K562 (cell line): ENCODE results near the gene ERMARD. TPM values are rescaled to one million over a fixed set of nuclear protein-coding genes. Genes with fewer than 3 reads are reported as not detected.

Experiments used
- ATF2 ChIP-seq: sonication (generic); formaldehyde crosslinking; IDR thresholded peaks from 2 replicates; pipeline ENCODE4 v1.8.1; 2022; ENCODE audit warnings: missing genetic modification reagents
- E2F1 ChIP-seq: sonication (generic); formaldehyde crosslinking; IDR thresholded peaks from 2 replicates; pipeline ENCODE4 v1.8.1; 2023; ENCODE audit warnings: mild to moderate bottlenecking, missing genetic modification reagents, moderate library complexity
- HNRNPLL ChIP-seq: fragments of 200-400 bp; formaldehyde crosslinking; IDR thresholded peaks from 2 replicates; pipeline ENCODE4 v1.6.1; 2017; ENCODE audit warnings: low read length, low read depth, mild to moderate bottlenecking; ENCODE audit not compliant: poor library complexity, severe bottlenecking
- NFE2L1 ChIP-seq: fragments of 450-650 bp; IDR thresholded peaks from 2 replicates; pipeline ENCODE4 v1.6.1; 2016; ENCODE audit warnings: missing genetic modification characterization, low read depth, mild to moderate bottlenecking, missing compliant biosample characterization, moderate library complexity, borderline replicate concordance
- PHF21A ChIP-seq: fragments of 450-650 bp; IDR thresholded peaks from 2 replicates; pipeline ENCODE4 v1.6.1; 2017; ENCODE audit warnings: low read depth, borderline replicate concordance
- POU5F1 ChIP-seq: fragments of 150-350 bp; IDR thresholded peaks from 2 replicates; pipeline ENCODE4 v1.6.1; 2014; ENCODE audit warnings: borderline replicate concordance, low read length, low read depth, mild to moderate bottlenecking; ENCODE audit not compliant: partially characterized antibody
- XRCC5 ChIP-seq: fragments of 200-400 bp; formaldehyde crosslinking; IDR thresholded peaks from 2 replicates; pipeline ENCODE4 v1.6.1; 2017; ENCODE audit warnings: low read depth, mild to moderate bottlenecking, low read length
- ZNF668 ChIP-seq: fragments of 250-450 bp; sonication (Bioruptor Pico); IDR thresholded peaks from 2 replicates; pipeline ENCODE4 v1.8.0; 2022; ENCODE audit warnings: mild to moderate bottlenecking, inconsistent platforms
- polyA plus RNA-seq, 8 experiments: library from polyadenylated mRNA; depleted of rRNA in 4 of 8; stranded (reverse) in 5 of 8; unstranded in 3 of 8; fragments of >200 nt; fragmentation: Nextera tagmentation in 2 of 8; fragmentation: Illumina TruSeq in 1 of 8; extraction: Ambion mirVana in 2 of 8; extraction: Trizol in 1 of 8; gene quantifications; 2 replicates each; pipeline versions ENCODE4 v1.2.1 to v1.2.3, GENCODE V29; 2011 to 2014; ENCODE audit warnings: inconsistent platforms in 1 of 8, missing spikeins in 1 of 8
- total RNA-seq, 7 experiments: library from RNA; depleted of rRNA in 6 of 7; stranded (reverse); fragments of >200 nt in 6 of 7; fragmentation: Illumina TruSeq in 2 of 7; extraction: Trizol in 2 of 7; gene quantifications; 2 replicates each; pipeline versions ENCODE4 v1.2.1 to v1.2.3, GENCODE V29; 2011 to 2021; ENCODE audit warnings: low replicate concordance in 1 of 7
- TF ChIP-seq, protein P1 (sequence below): fragments of 450-650 bp; IDR thresholded peaks from 2 replicates; pipeline ENCODE4 v1.6.1; 2017; ENCODE audit warnings: antibody characterized with exemption, mild to moderate bottlenecking
- TF ChIP-seq, protein P2 (sequence below), 2 experiments: fragments of 150-350 bp in 1 of 2; IDR thresholded peaks; 2 replicates each; pipeline ENCODE4 v1.6.1; 2012 to 2016; ENCODE audit warnings: low read depth in 2 of 2, low read length in 2 of 2, mild to moderate bottlenecking in 1 of 2, moderate library complexity in 1 of 2
- TF ChIP-seq, protein P3 (sequence below): fragments of 250-450 bp; sonication (Bioruptor Pico); IDR thresholded peaks from 2 replicates; pipeline ENCODE4 v1.8.0; 2022; ENCODE audit warnings: moderate library complexity, mild to moderate bottlenecking, inconsistent platforms

The ERMARD gene
- total and polyA plus RNA-seq, 9 of the 15 experiments (the other 6 are each of a cell fraction or from before 2014, with no cell fraction given), result 14.5 to 68.6 (median 27.7) TPM

DNA sequence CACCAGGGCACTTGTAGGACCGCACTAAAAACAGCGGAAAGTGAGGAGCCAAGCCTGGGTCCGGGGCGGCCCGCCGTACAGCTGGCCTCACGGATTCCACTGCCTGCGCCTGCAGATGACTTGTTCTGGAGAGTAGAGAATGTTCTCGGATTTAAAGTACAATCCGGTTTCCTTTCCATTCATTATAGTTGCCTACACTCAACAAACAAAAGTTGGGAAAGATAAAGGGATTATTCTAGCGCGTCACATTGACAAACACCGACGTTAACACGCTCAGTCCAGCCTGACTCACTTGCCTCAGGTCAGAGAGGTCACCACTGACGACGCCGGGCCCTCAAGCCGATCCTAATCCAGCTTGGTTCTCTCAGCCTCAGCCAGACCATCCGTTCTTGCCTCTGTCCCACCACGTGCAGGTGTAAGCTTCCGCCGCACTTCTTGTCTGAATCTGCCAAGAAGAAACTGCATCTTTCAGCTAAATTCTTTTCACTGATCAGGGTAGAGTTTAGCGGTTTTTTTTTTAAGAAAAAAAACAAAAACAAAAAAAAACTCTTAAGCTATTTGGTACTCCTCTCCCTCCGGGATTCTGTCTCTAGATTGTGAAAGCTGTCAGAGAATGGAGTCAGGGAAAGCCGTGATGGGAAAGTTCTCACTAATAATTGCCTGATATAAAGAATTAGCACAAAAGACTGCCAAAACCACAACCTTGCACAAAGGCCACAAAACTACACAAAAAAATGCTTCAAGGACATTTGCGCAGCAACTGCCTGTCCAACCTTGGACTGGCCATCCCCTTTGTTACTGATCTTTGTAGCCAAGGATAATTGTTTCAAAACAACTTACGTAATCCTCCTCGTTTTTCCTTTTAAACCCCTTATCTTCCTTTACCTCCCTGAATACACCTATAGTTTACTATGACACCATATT, 26.0 kb upstream of the ERMARD start (continued):
- TF ChIP-seq NFE2L1 (tag) (no peak), POU5F1 (no peak), XRCC5 (peak; percentile 62; the same call in 1 of the 2 replicates), HNRNPLL (peak; percentile 49), ATF2 (CRISPR knock-in tag) (0 out of 2 replicates have a peak, but pooled peaks have one; percentile 55), PHF21A (peak; percentile 61; the same call in 1 of the 2 replicates), E2F1 (CRISPR knock-in tag) (no peak), ZNF668 (CRISPR knock-in tag) (no peak; the same call in 1 of the 2 replicates)
- TF ChIP-seq, protein P1, sequence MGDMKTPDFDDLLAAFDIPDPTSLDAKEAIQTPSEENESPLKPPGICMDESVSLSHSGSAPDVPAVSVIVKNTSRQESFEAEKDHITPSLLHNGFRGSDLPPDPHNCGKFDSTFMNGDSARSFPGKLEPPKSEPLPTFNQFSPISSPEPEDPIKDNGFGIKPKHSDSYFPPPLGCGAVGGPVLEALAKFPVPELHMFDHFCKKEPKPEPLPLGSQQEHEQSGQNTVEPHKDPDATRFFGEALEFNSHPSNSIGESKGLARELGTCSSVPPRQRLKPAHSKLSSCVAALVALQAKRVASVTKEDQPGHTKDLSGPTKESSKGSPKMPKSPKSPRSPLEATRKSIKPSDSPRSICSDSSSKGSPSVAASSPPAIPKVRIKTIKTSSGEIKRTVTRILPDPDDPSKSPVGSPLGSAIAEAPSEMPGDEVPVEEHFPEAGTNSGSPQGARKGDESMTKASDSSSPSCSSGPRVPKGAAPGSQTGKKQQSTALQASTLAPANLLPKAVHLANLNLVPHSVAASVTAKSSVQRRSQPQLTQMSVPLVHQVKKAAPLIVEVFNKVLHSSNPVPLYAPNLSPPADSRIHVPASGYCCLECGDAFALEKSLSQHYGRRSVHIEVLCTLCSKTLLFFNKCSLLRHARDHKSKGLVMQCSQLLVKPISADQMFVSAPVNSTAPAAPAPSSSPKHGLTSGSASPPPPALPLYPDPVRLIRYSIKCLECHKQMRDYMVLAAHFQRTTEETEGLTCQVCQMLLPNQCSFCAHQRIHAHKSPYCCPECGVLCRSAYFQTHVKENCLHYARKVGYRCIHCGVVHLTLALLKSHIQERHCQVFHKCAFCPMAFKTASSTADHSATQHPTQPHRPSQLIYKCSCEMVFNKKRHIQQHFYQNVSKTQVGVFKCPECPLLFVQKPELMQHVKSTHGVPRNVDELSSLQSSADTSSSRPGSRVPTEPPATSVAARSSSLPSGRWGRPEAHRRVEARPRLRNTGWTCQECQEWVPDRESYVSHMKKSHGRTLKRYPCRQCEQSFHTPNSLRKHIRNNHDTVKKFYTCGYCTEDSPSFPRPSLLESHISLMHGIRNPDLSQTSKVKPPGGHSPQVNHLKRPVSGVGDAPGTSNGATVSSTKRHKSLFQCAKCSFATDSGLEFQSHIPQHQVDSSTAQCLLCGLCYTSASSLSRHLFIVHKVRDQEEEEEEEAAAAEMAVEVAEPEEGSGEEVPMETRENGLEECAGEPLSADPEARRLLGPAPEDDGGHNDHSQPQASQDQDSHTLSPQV, result peak; percentile 75; the same call in 1 of the 2 replicates
- TF ChIP-seq, protein P2, sequence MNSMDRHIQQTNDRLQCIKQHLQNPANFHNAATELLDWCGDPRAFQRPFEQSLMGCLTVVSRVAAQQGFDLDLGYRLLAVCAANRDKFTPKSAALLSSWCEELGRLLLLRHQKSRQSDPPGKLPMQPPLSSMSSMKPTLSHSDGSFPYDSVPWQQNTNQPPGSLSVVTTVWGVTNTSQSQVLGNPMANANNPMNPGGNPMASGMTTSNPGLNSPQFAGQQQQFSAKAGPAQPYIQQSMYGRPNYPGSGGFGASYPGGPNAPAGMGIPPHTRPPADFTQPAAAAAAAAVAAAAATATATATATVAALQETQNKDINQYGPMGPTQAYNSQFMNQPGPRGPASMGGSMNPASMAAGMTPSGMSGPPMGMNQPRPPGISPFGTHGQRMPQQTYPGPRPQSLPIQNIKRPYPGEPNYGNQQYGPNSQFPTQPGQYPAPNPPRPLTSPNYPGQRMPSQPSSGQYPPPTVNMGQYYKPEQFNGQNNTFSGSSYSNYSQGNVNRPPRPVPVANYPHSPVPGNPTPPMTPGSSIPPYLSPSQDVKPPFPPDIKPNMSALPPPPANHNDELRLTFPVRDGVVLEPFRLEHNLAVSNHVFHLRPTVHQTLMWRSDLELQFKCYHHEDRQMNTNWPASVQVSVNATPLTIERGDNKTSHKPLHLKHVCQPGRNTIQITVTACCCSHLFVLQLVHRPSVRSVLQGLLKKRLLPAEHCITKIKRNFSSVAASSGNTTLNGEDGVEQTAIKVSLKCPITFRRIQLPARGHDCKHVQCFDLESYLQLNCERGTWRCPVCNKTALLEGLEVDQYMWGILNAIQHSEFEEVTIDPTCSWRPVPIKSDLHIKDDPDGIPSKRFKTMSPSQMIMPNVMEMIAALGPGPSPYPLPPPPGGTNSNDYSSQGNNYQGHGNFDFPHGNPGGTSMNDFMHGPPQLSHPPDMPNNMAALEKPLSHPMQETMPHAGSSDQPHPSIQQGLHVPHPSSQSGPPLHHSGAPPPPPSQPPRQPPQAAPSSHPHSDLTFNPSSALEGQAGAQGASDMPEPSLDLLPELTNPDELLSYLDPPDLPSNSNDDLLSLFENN (IDR thresholded peaks at IDR 0.05; ENCODE audit: low read depth in 2 of 2, low read length in 2 of 2), result no peak
- TF ChIP-seq, protein P3, sequence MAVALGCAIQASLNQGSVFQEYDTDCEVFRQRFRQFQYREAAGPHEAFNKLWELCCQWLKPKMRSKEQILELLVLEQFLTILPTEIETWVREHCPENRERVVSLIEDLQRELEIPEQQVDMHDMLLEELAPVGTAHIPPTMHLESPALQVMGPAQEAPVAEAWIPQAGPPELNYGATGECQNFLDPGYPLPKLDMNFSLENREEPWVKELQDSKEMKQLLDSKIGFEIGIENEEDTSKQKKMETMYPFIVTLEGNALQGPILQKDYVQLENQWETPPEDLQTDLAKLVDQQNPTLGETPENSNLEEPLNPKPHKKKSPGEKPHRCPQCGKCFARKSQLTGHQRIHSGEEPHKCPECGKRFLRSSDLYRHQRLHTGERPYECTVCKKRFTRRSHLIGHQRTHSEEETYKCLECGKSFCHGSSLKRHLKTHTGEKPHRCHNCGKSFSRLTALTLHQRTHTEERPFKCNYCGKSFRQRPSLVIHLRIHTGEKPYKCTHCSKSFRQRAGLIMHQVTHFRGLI (CRISPR knock-in tag), result no peak
